Liver (tissue), 9 donors: ENCODE measurements around the gene MGA. TPM values are rescaled to one million over a fixed set of nuclear protein-coding genes. Genes with fewer than 3 reads are reported as not detected.

ENCODE experiments used
- DNase-seq: peaks from one replicate; pipeline ENCODE4 v3.0.0-alpha.2; 2017; ENCODE audit warnings: low spot score
- H3K27ac ChIP-seq, 2 donors: one replicate each; pipeline ENCODE4 v1.7.0; 2013; ENCODE audit warnings: inconsistent platforms in 2 of 2, low read length in 2 of 2, control low read depth in 1 of 2, low read depth in 1 of 2, mild to moderate bottlenecking in 1 of 2
- H3K27me3 ChIP-seq, 4 donors: one replicate each; pipeline versions ENCODE4 v1.6.1 to v1.7.0; 2013; ENCODE audit warnings: low read length in 3 of 4, inconsistent platforms in 1 of 4, mild to moderate bottlenecking in 1 of 4, moderate library complexity in 1 of 4; ENCODE audit not compliant: control insufficient read depth in 4 of 4, insufficient read depth in 4 of 4
- H3K36me3 ChIP-seq, 4 donors: one replicate each; pipeline versions ENCODE4 v1.6.1 to v1.7.0; 2013; ENCODE audit warnings: low read length in 3 of 4, mild to moderate bottlenecking in 3 of 4, low read depth in 1 of 4, moderate library complexity in 1 of 4; ENCODE audit not compliant: control insufficient read depth in 4 of 4, insufficient read depth in 3 of 4
- H3K4me1 ChIP-seq, 4 donors: one replicate each; pipeline versions ENCODE4 v1.6.1 to v1.7.0; 2013; ENCODE audit warnings: low read length in 3 of 4, mild to moderate bottlenecking in 3 of 4, moderate library complexity in 1 of 4; ENCODE audit not compliant: control insufficient read depth in 4 of 4, insufficient read depth in 4 of 4
- H3K4me3 ChIP-seq, 3 donors: one replicate each; pipeline versions ENCODE4 v1.6.1 to v1.7.0; 2013; ENCODE audit warnings: low read length in 3 of 3, control low read depth in 1 of 3, low read depth in 1 of 3, mild to moderate bottlenecking in 1 of 3
- H3K9ac ChIP-seq, 2 donors: one replicate each; pipeline ENCODE4 v1.7.0; 2013; ENCODE audit warnings: low read length in 2 of 2, mild to moderate bottlenecking in 2 of 2, moderate library complexity in 2 of 2, control low read depth in 1 of 2, low read depth in 1 of 2
- H3K9me3 ChIP-seq, 4 donors: one replicate each; pipeline versions ENCODE4 v1.6.1 to v1.7.0; 2013; ENCODE audit warnings: low read length in 3 of 4; ENCODE audit not compliant: control insufficient read depth in 4 of 4
- EGR1 ChIP-seq, 2 donors: IDR thresholded peaks; 2 replicates each; pipeline ENCODE4 v1.6.1; 2016 to 2018; ENCODE audit warnings: antibody characterized with exemption in 2 of 2, low read depth in 2 of 2
- FOXA1 ChIP-seq: IDR thresholded peaks from 2 replicates; pipeline ENCODE4 v1.6.1; 2016; ENCODE audit warnings: antibody characterized with exemption
- GABPA ChIP-seq, 2 donors: IDR thresholded peaks in 1 of 2; conservative IDR thresholded peaks in 1 of 2; 2 replicates each; pipeline ENCODE4 v1.6.1; 2016; ENCODE audit warnings: antibody characterized with exemption in 2 of 2, mild to moderate bottlenecking in 1 of 2, moderate library complexity in 1 of 2
- JUND ChIP-seq, 2 donors: IDR thresholded peaks; 2 replicates each; pipeline ENCODE4 v1.6.1; 2016; ENCODE audit warnings: antibody characterized with exemption in 2 of 2
- RAD21 ChIP-seq, 2 donors: IDR thresholded peaks; 2 replicates each; pipeline ENCODE4 v1.6.1; 2016; ENCODE audit warnings: antibody characterized with exemption in 2 of 2, mild to moderate bottlenecking in 2 of 2
- RXRA ChIP-seq, 2 donors: IDR thresholded peaks; 2 replicates each; pipeline ENCODE4 v1.6.1; 2017 to 2018; ENCODE audit warnings: antibody characterized with exemption in 2 of 2, mild to moderate bottlenecking in 1 of 2
- TAF1 ChIP-seq: conservative IDR thresholded peaks from 2 replicates; pipeline ENCODE4 v1.6.1; 2016; ENCODE audit warnings: antibody characterized with exemption, mild to moderate bottlenecking
- YY1 ChIP-seq: IDR thresholded peaks from 2 replicates; pipeline ENCODE4 v1.6.1; 2016; ENCODE audit warnings: antibody characterized with exemption, mild to moderate bottlenecking
- WGBS: extraction: QIAGEN DNeasy Blood & Tissue Kit; methylation state at CpG from one replicate; pipeline ENCODE4 v1.1.7; 2013; 5-methylcytosine and 5-hydroxymethylcytosine counted together
- polyA plus RNA-seq, 2 donors: library from polyadenylated mRNA; stranded (reverse) in 1 of 2; unstranded in 1 of 2; fragments of 200-250 nt in 1 of 2; fragments of >200 nt in 1 of 2; fragmentation: Nextera tagmentation in 1 of 2; extraction: Ambion mirVana in 1 of 2; gene quantifications; one replicate each; pipeline versions ENCODE4 v1.2.1 to v1.2.3, GENCODE V29; 2013 to 2015
- total RNA-seq, 2 donors: library from RNA; depleted of rRNA; stranded (reverse); fragments of >200 nt; gene quantifications; one replicate each; pipeline ENCODE4 v1.2.3, GENCODE V29; 2014
- TF ChIP-seq, protein P1 (sequence below): IDR thresholded peaks from 2 replicates; pipeline ENCODE4 v1.6.1; 2016; ENCODE audit warnings: antibody characterized with exemption
- TF ChIP-seq, protein P2 (sequence below): IDR thresholded peaks from 2 replicates; pipeline ENCODE4 v1.6.1; 2016; ENCODE audit warnings: antibody characterized with exemption
- TF ChIP-seq, protein P3 (sequence below): IDR thresholded peaks from 2 replicates; pipeline ENCODE4 v1.6.1; 2016; ENCODE audit warnings: antibody characterized with exemption
- TF ChIP-seq, protein P4 (sequence below): IDR thresholded peaks from 2 replicates; pipeline ENCODE4 v1.6.1; 2016; ENCODE audit warnings: antibody characterized with exemption, mild to moderate bottlenecking
- donor health status: healthy.
- donor health status: healthy.
- donor health status: healthy.
- donor health status: healthy.
- donor health status: healthy.

The MGA gene
- total and polyA plus RNA-seq, 4 donors = 2.1 to 33.5 (median 13.2) TPM

DNA sequence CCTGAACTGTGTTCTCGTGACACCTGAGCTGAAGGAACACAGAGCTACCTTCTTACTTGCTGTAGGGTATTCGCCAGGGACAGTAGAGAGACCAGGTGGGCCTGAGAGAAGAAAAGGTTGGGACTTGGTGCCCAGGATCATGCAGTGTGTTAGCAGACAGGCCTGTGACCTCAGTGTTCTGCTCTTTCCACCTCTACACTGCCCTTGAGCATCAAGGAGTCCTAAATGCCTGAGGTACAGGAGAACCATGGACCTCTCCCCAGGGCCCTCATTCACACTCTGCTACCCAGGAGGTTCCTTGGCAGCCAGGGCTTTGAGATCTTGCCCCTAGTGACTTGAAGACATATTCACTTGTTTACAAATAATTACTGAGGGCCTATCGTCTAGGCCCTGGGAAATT lies 145.5 kb downstream of the MGA start (continued):
- TF ChIP-seq, protein P1, sequence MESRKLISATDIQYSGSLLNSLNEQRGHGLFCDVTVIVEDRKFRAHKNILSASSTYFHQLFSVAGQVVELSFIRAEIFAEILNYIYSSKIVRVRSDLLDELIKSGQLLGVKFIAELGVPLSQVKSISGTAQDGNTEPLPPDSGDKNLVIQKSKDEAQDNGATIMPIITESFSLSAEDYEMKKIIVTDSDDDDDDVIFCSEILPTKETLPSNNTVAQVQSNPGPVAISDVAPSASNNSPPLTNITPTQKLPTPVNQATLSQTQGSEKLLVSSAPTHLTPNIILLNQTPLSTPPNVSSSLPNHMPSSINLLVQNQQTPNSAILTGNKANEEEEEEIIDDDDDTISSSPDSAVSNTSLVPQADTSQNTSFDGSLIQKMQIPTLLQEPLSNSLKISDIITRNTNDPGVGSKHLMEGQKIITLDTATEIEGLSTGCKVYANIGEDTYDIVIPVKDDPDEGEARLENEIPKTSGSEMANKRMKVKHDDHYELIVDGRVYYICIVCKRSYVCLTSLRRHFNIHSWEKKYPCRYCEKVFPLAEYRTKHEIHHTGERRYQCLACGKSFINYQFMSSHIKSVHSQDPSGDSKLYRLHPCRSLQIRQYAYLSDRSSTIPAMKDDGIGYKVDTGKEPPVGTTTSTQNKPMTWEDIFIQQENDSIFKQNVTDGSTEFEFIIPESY = no peak
- TF ChIP-seq JUND (IDR thresholded peaks at IDR 0.05) (no peak), YY1 (no peak)
- TF ChIP-seq, protein P2, sequence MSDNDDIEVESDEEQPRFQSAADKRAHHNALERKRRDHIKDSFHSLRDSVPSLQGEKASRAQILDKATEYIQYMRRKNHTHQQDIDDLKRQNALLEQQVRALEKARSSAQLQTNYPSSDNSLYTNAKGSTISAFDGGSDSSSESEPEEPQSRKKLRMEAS = no peak
- TF ChIP-seq, protein P3, sequence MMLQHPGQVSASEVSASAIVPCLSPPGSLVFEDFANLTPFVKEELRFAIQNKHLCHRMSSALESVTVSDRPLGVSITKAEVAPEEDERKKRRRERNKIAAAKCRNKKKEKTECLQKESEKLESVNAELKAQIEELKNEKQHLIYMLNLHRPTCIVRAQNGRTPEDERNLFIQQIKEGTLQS = no peak

DNA sequence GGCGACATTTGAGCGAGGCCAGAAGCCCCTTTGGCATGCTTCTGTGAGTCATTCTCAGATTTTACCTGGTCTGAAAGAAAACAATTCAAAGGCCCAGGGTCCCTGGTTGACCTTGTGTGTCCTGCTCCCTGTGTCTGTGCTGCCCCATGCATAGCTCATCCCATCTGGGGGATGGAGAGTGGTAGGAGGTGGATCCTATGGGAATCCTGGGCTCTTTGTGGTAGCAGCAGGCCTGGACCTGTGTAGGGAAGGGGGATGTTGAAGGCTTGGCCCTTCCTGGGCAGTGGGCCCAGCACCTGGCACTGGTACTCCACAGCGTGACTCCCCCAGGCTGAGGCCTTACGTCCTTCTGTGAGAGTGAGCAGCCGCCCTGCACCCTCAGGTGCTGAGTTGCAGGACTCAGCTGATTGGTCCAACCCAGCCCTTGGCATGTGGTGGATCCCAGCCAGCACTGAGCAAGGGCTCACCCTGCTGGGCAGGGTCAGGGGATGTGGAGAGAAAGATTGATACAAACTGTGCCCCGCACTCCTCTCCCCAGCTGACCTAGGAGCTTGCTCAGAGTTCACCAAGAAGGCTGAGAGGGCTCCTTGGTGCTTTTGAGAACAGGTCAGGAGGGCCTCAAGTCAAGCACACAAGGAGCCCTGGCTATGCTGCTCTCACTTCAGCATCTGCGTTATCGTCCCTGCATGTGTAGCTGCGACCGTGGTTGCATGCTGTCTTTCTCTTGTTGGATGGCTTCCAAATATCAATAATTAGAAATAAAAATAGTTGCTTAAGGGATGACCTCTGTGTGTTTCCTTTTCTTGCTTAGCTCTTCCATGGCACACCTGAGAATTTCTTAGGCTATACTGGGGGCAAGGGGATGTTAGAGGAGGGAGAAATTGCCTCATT lies 146.3 kb downstream of the MGA start:
- H3K27ac ChIP-seq = no peak overlapping the region
- H3K27me3 ChIP-seq = no peaks in the 10 kb centered on the region
- no peak for DNase-seq
- H3K36me3 ChIP-seq = no peaks in the 10 kb centered on the region
- 95% methylated on average over 10 of the region's 10 CpGs for WGBS
- no peaks in the 10 kb centered on the region for H3K4me1 ChIP-seq
- H3K4me3 ChIP-seq = no peak overlapping the region
- no peak for TF ChIP-seq GABPA (IDR thresholded peaks at IDR 0.05 in 1 of 2, conservative IDR thresholded peaks at IDR 0.05 in 1 of 2)
- no peak for TF ChIP-seq EGR1 (IDR thresholded peaks at IDR 0.05; ENCODE audit: low read depth in 2 of 2)
- no peak for TF ChIP-seq FOXA1
- no peak for TF ChIP-seq JUND (IDR thresholded peaks at IDR 0.05)
- TF ChIP-seq, protein P4, sequence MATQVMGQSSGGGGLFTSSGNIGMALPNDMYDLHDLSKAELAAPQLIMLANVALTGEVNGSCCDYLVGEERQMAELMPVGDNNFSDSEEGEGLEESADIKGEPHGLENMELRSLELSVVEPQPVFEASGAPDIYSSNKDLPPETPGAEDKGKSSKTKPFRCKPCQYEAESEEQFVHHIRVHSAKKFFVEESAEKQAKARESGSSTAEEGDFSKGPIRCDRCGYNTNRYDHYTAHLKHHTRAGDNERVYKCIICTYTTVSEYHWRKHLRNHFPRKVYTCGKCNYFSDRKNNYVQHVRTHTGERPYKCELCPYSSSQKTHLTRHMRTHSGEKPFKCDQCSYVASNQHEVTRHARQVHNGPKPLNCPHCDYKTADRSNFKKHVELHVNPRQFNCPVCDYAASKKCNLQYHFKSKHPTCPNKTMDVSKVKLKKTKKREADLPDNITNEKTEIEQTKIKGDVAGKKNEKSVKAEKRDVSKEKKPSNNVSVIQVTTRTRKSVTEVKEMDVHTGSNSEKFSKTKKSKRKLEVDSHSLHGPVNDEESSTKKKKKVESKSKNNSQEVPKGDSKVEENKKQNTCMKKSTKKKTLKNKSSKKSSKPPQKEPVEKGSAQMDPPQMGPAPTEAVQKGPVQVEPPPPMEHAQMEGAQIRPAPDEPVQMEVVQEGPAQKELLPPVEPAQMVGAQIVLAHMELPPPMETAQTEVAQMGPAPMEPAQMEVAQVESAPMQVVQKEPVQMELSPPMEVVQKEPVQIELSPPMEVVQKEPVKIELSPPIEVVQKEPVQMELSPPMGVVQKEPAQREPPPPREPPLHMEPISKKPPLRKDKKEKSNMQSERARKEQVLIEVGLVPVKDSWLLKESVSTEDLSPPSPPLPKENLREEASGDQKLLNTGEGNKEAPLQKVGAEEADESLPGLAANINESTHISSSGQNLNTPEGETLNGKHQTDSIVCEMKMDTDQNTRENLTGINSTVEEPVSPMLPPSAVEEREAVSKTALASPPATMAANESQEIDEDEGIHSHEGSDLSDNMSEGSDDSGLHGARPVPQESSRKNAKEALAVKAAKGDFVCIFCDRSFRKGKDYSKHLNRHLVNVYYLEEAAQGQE = no peak
- TF ChIP-seq YY1 = no peak
- TF ChIP-seq RXRA (IDR thresholded peaks at IDR 0.05) = no peak
- H3K9ac ChIP-seq = no peak overlapping the region
- H3K9me3 ChIP-seq = no peaks in the 10 kb centered on the region

DNA sequence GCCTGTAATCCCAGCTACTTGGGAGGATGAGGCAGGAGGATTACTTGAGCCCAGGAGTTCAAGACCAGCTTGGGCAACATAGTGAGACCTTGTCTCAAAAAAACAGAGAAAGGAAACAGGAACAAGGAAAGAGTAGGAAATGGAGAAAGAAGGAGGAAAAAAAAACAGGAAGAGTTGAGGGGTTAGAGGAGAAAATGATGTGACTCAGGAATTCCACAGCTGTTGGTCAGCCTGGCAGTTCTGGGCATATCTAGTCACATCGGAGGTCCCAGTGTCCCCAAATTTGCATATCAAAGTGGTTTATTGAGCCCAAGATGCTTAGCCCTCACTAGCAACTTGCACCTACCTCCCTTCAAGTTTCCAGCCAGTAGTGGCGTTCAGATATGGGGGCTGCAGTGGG lies 148.9 kb downstream of the MGA start:
- no peaks in the 10 kb centered on the region for H3K9me3 ChIP-seq
- H3K4me3 ChIP-seq = no peak overlapping the region
- no peaks in the 10 kb centered on the region for H3K27me3 ChIP-seq
- TF ChIP-seq TAF1 = no peak
- TF ChIP-seq, protein P3 = no peak
- no peak for TF ChIP-seq RAD21 (IDR thresholded peaks at IDR 0.05)
- no peaks in the 10 kb centered on the region for H3K4me1 ChIP-seq
- peaks cover 0 to 6% (median 0%) of the 10 kb centered on the region in 4 donors for H3K36me3 ChIP-seq
- DNase-seq = no peak
- WGBS = 71% methylated on average over 2 of the region's 2 CpGs
- no peak overlapping the region for H3K27ac ChIP-seq
- H3K9ac ChIP-seq = no peak overlapping the region
